IMR-90 (cell line): ENCODE measurements around the gene MGA. TPM values are rescaled to one million over a fixed set of nuclear protein-coding genes. Genes with fewer than 3 reads are reported as not detected.

ENCODE experiments used
- ATAC-seq: fragments of 200-7000 bp; cut with Tn5 transposase; 2 replicates; pipeline ENCODE4 v1.9.1; 2020; ENCODE audit warnings: low read depth, mild to moderate bottlenecking, moderate library complexity
- BruUV-seq: library from RNA; stranded (reverse); fragments of 400-500 nt; replicated peaks from 2 replicates; lab custom pipeline; 2021; lab: Mats Ljungman, UMichigan
- CTCF ChIA-PET: fragments of 300-600 bp; formaldehyde crosslinking; extraction: SDS; loops from one replicate; lab custom pipeline; 2021; ENCODE audit warnings: antibody characterized with exemption; lab: Yijun Ruan, JAX
- POLR2A ChIA-PET: fragments of 300-600 bp; sonication (Branson Sonifier 250); formaldehyde crosslinking; loops from one replicate; lab custom pipeline; 2022; ENCODE audit warnings: antibody characterized with exemption; ENCODE audit not compliant: unreplicated experiment; lab: Charles Lee
- DNase-seq: peaks from one replicate; pipeline ENCODE4 v3.0.0; 2013
- H2AFZ ChIP-seq: replicated peaks from 2 replicates; pipeline ENCODE3; 2013; ENCODE audit warnings: low read length, mild to moderate bottlenecking; ENCODE audit not compliant: poor library complexity
- H2AK5ac ChIP-seq: 2 replicates; pipeline ENCODE4 v1.6.1; 2013; ENCODE audit warnings: low read depth, low read length, inconsistent platforms
- H2AK9ac ChIP-seq: replicated peaks from 2 replicates; pipeline ENCODE3; 2013; ENCODE audit warnings: mild to moderate bottlenecking, low read depth, low read length, moderate library complexity; ENCODE audit not compliant: poor library complexity
- H2BK120ac ChIP-seq: 2 replicates; pipeline ENCODE4 v1.6.1; 2013; ENCODE audit warnings: low read depth, low read length, inconsistent platforms
- H2BK15ac ChIP-seq: 3 replicates; pipeline ENCODE4 v1.6.1; 2013; ENCODE audit warnings: low read depth, low read length, inconsistent platforms
- H2BK20ac ChIP-seq: 2 replicates; pipeline ENCODE4 v1.6.1; 2013; ENCODE audit warnings: low read depth, mild to moderate bottlenecking, inconsistent platforms, low read length, moderate library complexity
- H2BK5ac ChIP-seq: 2 replicates; pipeline ENCODE4 v1.6.1; 2013; ENCODE audit warnings: mild to moderate bottlenecking, low read depth, low read length, inconsistent platforms; ENCODE audit not compliant: poor library complexity, severe bottlenecking
- H3K14ac ChIP-seq: replicated peaks from 2 replicates; pipeline ENCODE4 v1.6.1; 2013; ENCODE audit warnings: low read depth, low read length, inconsistent platforms
- H3K18ac ChIP-seq: 2 replicates; pipeline ENCODE4 v1.6.1; 2013; ENCODE audit warnings: low read depth, low read length, control low read depth
- H3K23ac ChIP-seq: 2 replicates; pipeline ENCODE4 v1.6.1; 2013; ENCODE audit warnings: low read depth, low read length, inconsistent platforms
- H3K27ac ChIP-seq: 2 replicates; pipeline ENCODE4 v1.5.1; 2013; ENCODE audit warnings: mild to moderate bottlenecking, control low read depth, low read length; ENCODE audit not compliant: insufficient read depth
- H3K27me3 ChIP-seq: 2 replicates; pipeline ENCODE4 v1.6.1; 2013; ENCODE audit warnings: low read length; ENCODE audit not compliant: control insufficient read depth, insufficient read depth
- H3K36me3 ChIP-seq: 2 replicates; pipeline ENCODE4 v1.6.1; 2013; ENCODE audit warnings: low read length, mixed read lengths; ENCODE audit not compliant: control insufficient read depth, insufficient read depth
- H3K4ac ChIP-seq: 2 replicates; pipeline ENCODE4 v1.6.1; 2013; ENCODE audit warnings: low read depth, low read length, inconsistent platforms
- H3K4me1 ChIP-seq: 2 replicates; pipeline ENCODE4 v1.6.1; 2013; ENCODE audit warnings: low read length, mixed read lengths; ENCODE audit not compliant: control insufficient read depth, insufficient read depth
- H3K4me2 ChIP-seq: 2 replicates; pipeline ENCODE4 v1.6.1; 2013; ENCODE audit warnings: low read depth, mild to moderate bottlenecking, control low read depth, low read length, moderate library complexity
- H3K4me3 ChIP-seq: 2 replicates; pipeline ENCODE4 v1.5.1; 2013; ENCODE audit warnings: low read depth, mild to moderate bottlenecking, control low read depth, low read length, moderate library complexity; ENCODE audit not compliant: insufficient read depth
- H3K56ac ChIP-seq: 2 replicates; pipeline ENCODE4 v1.6.1; 2013; ENCODE audit warnings: low read length, inconsistent platforms; ENCODE audit not compliant: insufficient read depth; ENCODE audit errors: extremely low read depth
- H3K79me1 ChIP-seq, 2 experiments: 2 replicates each; pipeline ENCODE4 v1.6.1; 2013; ENCODE audit warnings: low read length in 2 of 2, inconsistent platforms in 1 of 2, low read depth in 1 of 2
- H3K9ac ChIP-seq: 2 replicates; pipeline ENCODE4 v1.6.1; 2013; ENCODE audit warnings: low read depth, low read length, control low read depth
- H3K9me1 ChIP-seq: 2 replicates; pipeline ENCODE4 v1.6.1; 2013; ENCODE audit warnings: low read length, inconsistent platforms; ENCODE audit not compliant: insufficient read depth
- H3K9me3 ChIP-seq: 2 replicates; pipeline ENCODE4 v1.6.1; 2013; ENCODE audit warnings: low read length; ENCODE audit not compliant: control insufficient read depth, insufficient read depth
- H4K20me1 ChIP-seq: 2 replicates; pipeline ENCODE4 v1.6.1; 2013; ENCODE audit warnings: low read length, inconsistent platforms; ENCODE audit not compliant: insufficient read depth
- H4K5ac ChIP-seq: 2 replicates; pipeline ENCODE4 v1.6.1; 2013; ENCODE audit warnings: mild to moderate bottlenecking, low read depth, low read length, control low read depth
- H4K8ac ChIP-seq, 2 experiments: 2 replicates each; pipeline ENCODE4 v1.6.1; 2013; ENCODE audit warnings: low read depth in 2 of 2, low read length in 2 of 2, control low read depth in 1 of 2, inconsistent platforms in 1 of 2
- H4K91ac ChIP-seq: 2 replicates; pipeline ENCODE4 v1.6.1; 2013; ENCODE audit warnings: low read depth, low read length, inconsistent platforms; ENCODE audit not compliant: insufficient read depth
- BHLHE40 ChIP-seq: fragments of 150-350 bp; IDR thresholded peaks from 2 replicates; pipeline ENCODE4 v1.6.1; 2016; ENCODE audit warnings: mild to moderate bottlenecking, low read depth, low read length
- CEBPB ChIP-seq: IDR thresholded peaks from 2 replicates; pipeline ENCODE4 v1.6.1; 2012; ENCODE audit warnings: low read depth, low read length, improper control_type of control experiment
- ELK1 ChIP-seq: fragments of 150-350 bp; IDR thresholded peaks from 2 replicates; pipeline ENCODE4 v1.6.1; 2016; ENCODE audit warnings: low read depth, mild to moderate bottlenecking, low read length, moderate library complexity, borderline replicate concordance
- FOS ChIP-seq: fragments of 150-350 bp; IDR thresholded peaks from 2 replicates; pipeline ENCODE4 v1.6.1; 2016; ENCODE audit warnings: low read depth, low read length
- MAFK ChIP-seq: IDR thresholded peaks from 2 replicates; pipeline ENCODE4 v1.6.1; 2012; ENCODE audit warnings: low read depth, low read length, improper control_type of control experiment
- MAZ ChIP-seq: IDR thresholded peaks from 2 replicates; pipeline ENCODE4 v1.6.1; 2012; ENCODE audit warnings: low read depth, mild to moderate bottlenecking, low read length, improper control_type of control experiment, moderate library complexity, borderline replicate concordance
- NFE2L2 ChIP-seq: fragments of 150-350 bp; IDR thresholded peaks from 2 replicates; pipeline ENCODE4 v1.6.1; 2016; ENCODE audit warnings: low read depth, mild to moderate bottlenecking, low read length
- POLR2A ChIP-seq: IDR thresholded peaks from 2 replicates; pipeline ENCODE4 v1.6.1; 2012; ENCODE audit warnings: mild to moderate bottlenecking, low read depth, low read length
- RAD21 ChIP-seq: IDR thresholded peaks from 2 replicates; pipeline ENCODE4 v1.6.1; 2012; ENCODE audit warnings: low read length, improper control_type of control experiment
- RFX5 ChIP-seq: IDR thresholded peaks from 2 replicates; pipeline ENCODE4 v1.8.0; 2012; ENCODE audit warnings: low read depth, mild to moderate bottlenecking, low read length, moderate library complexity
- SMC3 ChIP-seq: fragments of 150-350 bp; IDR thresholded peaks from 2 replicates; pipeline ENCODE4 v1.6.1; 2016; ENCODE audit warnings: low read depth, mild to moderate bottlenecking, antibody characterized with exemption, low read length, moderate library complexity
- WGBS, 2 experiments: methylation state at CpG; one replicate each; pipeline versions ENCODE4 v1.1.5 to v1.1.7; 2013; ENCODE audit warnings: missing lambda C conversion rate in 2 of 2; ENCODE audit not compliant: insufficient read length in 1 of 2; ENCODE audit errors: extremely low coverage in 2 of 2; 5-methylcytosine and 5-hydroxymethylcytosine counted together
- dilution Hi-C: fragments of 300-500 bp; cut with HindIII; formaldehyde crosslinking; loops from one replicate; pipeline ENCODE4 v1.14.3; 2018; ENCODE audit warnings: low sequenced_read_pairs; ENCODE audit not compliant: unreplicated experiment
- in situ Hi-C: fragments of 300-500 bp; cut with MboI; formaldehyde crosslinking; loops from 3 replicates; pipeline ENCODE4 v1.14.3; 2019; ENCODE audit warnings: low sequenced_read_pairs, inconsistent platforms, mixed read lengths
- intact Hi-C: fragments of 100-400 bp; cut with micrococcal nuclease; formaldehyde crosslinking; loops from 2 replicates; pipeline ENCODE4 v1.10.0; 2022
- polyA plus RNA-seq, 3 experiments: library from polyadenylated mRNA; depleted of rRNA; stranded (reverse); fragments of >200 nt; gene quantifications; 2 replicates each; pipeline ENCODE4 v1.2.3, GENCODE V29; 2012; ENCODE audit warnings: low replicate concordance in 1 of 3
- total RNA-seq: library from RNA; depleted of rRNA; stranded (reverse); fragments of >200 nt; gene quantifications from 2 replicates; pipeline ENCODE4 v1.2.3, GENCODE V29; 2012

MGA gene
- total and polyA plus RNA-seq, 2 of the 4 experiments (the other 2 are of a cell fraction), result 3.2 to 38.0 TPM

- ATAC-seq (no peak), DNase-seq (no peak)
- CTCF ChIA-PET, result no interaction called here
- H3K4me1 ChIP-seq, result peaks cover 2% of the 10 kb centered on the region
- H3K9ac ChIP-seq, result no peak overlapping the region
- TF ChIP-seq ELK1, result no peak
- no peak for TF ChIP-seq CEBPB
- TF ChIP-seq NFE2L2, result no peak
- TF ChIP-seq POLR2A, result no peak
- TF ChIP-seq RAD21, result no peak
- TF ChIP-seq SMC3, result no peak
- no peak for TF ChIP-seq MAFK
- TF ChIP-seq MAZ, result no peak
- no peak for TF ChIP-seq RFX5
- no peak for TF ChIP-seq BHLHE40
- no peak for TF ChIP-seq FOS
- H3K27me3 ChIP-seq, result no peaks in the 10 kb centered on the region
- no CpG with 5 or more reads among the region's 1 CpG for WGBS, 2 experiments
- H3K4ac ChIP-seq, result no peak overlapping the region
- H2BK20ac ChIP-seq, result no peak overlapping the region
- no peak overlapping the region for H3K27ac ChIP-seq
- POLR2A ChIA-PET, result no interaction called here
- H4K20me1 ChIP-seq, result no peaks in the 10 kb centered on the region
- H4K8ac ChIP-seq, result no peak overlapping the region
- no peak overlapping the region for H3K56ac ChIP-seq
- no peak overlapping the region for H2AK5ac ChIP-seq
- H2BK120ac ChIP-seq, result no peak overlapping the region
- H3K18ac ChIP-seq, result no peak overlapping the region
- H4K91ac ChIP-seq, result no peak overlapping the region
- H3K36me3 ChIP-seq, result no peaks in the 10 kb centered on the region
- BruUV-seq, result no TSS peak
- H2BK5ac ChIP-seq, result no peak overlapping the region
- H2BK15ac ChIP-seq, result no peak overlapping the region
- in situ Hi-C loops, result no loop called here
- intact Hi-C loops, result no loop called here
- dilution Hi-C loops, result no loop called here
- H4K5ac ChIP-seq, result no peak overlapping the region
- peaks cover 5% of the 10 kb centered on the region; the same call in 1 of the 2 replicates for H3K9me3 ChIP-seq
- H2AK9ac ChIP-seq, result no peak overlapping the region
- no peak overlapping the region for H3K4me2 ChIP-seq
- H2AFZ ChIP-seq, result no peak overlapping the region
- H3K14ac ChIP-seq, result no peak overlapping the region
- no peak overlapping the region for H3K23ac ChIP-seq
- no peaks in the 10 kb centered on the region; the same call in 1 of the 2 replicates for H3K9me1 ChIP-seq
- H3K4me3 ChIP-seq, result no peak overlapping the region
- H3K79me1 ChIP-seq, result peaks cover 0 to 6% of the 10 kb centered on the region in 2 experiments; a peak in 2 of 4 replicates
Observed at GRCh38 chr15:41651373-41651772, 8.8 kb upstream of the MGA start.
